GM13976 (cell line): ENCODE results near the gene CTNNA2.

Experiments
- DNase-seq: peaks from one replicate; pipeline ENCODE4 v3.0.0; 2012; ENCODE audit warnings: low spot score
- in situ Hi-C: fragments of 300-500 bp; cut with MboI; formaldehyde crosslinking; loops from one replicate; pipeline ENCODE4 v1.12.0; 2022; ENCODE audit warnings: low sequenced_read_pairs, mixed read lengths, inconsistent platforms; ENCODE audit not compliant: unreplicated experiment
- TF ChIP-seq, protein P1 (sequence below): IDR thresholded peaks from 2 replicates; pipeline ENCODE4 v1.5.1; 2012; ENCODE audit warnings: borderline replicate concordance, mild to moderate bottlenecking; ENCODE audit not compliant: insufficient read depth; ENCODE audit errors: extremely low read depth, missing control alignments, control extremely low read depth

Gene CTNNA2

DNA sequence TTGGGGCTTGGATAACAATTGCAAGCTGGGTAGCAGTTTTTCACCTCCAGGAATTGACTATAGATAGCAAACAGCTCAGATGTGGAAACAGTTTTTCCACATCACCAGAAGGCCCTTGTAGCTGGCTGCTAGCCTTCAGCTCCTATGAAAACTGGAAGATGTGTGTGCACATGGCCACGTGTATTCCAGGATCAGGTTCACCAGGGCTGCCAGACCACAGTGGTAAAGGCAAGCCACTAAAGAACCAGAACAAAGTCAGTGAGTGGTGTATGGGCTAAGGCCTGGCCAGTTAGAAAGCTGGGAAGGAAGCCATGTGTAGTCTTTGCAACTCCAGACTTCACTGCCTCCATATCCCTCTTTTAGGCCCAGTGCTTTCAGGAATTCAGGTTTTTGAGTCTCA is 778.8 kb downstream of the CTNNA2 start:
- in situ Hi-C loops = no loop called here
- no peak for DNase-seq
- TF ChIP-seq, protein P1, sequence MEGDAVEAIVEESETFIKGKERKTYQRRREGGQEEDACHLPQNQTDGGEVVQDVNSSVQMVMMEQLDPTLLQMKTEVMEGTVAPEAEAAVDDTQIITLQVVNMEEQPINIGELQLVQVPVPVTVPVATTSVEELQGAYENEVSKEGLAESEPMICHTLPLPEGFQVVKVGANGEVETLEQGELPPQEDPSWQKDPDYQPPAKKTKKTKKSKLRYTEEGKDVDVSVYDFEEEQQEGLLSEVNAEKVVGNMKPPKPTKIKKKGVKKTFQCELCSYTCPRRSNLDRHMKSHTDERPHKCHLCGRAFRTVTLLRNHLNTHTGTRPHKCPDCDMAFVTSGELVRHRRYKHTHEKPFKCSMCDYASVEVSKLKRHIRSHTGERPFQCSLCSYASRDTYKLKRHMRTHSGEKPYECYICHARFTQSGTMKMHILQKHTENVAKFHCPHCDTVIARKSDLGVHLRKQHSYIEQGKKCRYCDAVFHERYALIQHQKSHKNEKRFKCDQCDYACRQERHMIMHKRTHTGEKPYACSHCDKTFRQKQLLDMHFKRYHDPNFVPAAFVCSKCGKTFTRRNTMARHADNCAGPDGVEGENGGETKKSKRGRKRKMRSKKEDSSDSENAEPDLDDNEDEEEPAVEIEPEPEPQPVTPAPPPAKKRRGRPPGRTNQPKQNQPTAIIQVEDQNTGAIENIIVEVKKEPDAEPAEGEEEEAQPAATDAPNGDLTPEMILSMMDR = no peak

DNA sequence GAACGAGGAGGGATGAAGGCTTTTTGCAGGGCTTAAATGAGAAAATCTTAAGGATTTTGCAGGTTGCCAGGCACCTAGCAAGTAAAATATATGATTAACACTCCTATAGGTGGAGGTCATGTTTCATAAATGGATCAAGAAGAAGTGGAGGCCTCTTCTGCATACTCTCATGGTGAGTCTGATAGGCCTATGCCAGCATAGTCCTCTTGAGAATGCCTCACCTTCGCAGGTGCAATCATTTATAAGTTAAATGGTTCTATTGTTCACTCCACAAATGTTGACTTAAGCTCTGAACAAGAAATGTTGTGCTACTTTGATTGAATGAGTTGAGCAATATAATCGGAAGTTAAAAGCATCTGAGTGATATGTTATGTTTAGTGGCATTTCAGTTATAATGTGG is 779.6 kb downstream of the CTNNA2 start:
- DNase-seq = no peak
- in situ Hi-C loops = no loop called here
- TF ChIP-seq, protein P1 = no peak

DNA sequence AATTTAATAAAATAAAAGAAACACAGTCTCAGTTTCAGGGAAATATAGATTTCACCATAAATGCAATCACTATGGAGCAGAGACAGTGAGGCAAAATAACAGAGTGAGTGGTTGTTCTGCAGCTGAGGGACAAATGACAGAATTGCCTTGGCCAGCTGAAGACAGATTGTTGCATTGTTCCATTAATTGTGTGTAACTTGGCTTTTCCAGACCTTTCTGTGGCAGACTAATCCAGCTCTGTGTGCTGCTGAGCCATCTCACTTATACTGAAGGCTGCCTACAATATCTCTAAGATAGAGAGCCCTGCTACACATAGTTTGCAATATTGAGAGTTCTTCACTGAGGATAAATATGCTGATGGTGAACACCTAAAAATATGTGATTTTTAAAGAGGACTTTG is 780.2 kb downstream of the CTNNA2 start:
- in situ Hi-C loops = no loop called here
- TF ChIP-seq, protein P1 = no peak
- DNase-seq = no peak

- TF ChIP-seq, protein P1 = no peak
- in situ Hi-C loops = no loop called here
Measured at GRCh38 chr2:80298954-80299353, 786.1 kb downstream of the CTNNA2 start.

GRCh38 chr2:80299661-80300060 is 786.8 kb downstream of the CTNNA2 start:
- no peak for DNase-seq
- TF ChIP-seq, protein P1 = no peak
- in situ Hi-C loops = no loop called here

More at GRCh38 chr2:80298954-80299353, 786.1 kb downstream of the CTNNA2 start:
- no peak for DNase-seq

DNA sequence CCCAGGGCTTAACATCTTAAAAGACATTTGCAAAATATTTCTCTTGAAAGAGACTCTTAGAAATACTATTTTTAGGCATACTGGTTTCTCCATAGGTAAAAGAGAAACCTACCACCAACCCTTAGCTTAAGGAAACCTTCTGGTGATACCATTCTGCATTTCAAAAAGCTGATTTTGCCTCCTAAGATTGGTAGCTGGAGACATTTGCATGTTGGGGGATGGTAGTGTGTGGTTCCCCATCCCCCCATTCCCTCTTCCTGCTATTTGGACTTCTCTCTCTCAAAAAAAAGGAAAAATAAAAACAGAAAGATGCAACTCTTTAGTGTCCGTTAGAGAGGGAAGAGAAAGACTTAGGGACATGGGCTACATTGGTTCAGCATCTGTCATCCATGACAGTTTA is 787.5 kb downstream of the CTNNA2 start:
- no peak for DNase-seq
- TF ChIP-seq, protein P1 = no peak
- in situ Hi-C loops = no loop called here

- DNase-seq = no peak
Measured at GRCh38 chr2:80300954-80301353, 788.1 kb downstream of the CTNNA2 start.

More at GRCh38 chr2:80300954-80301353, 788.1 kb downstream of the CTNNA2 start:
- TF ChIP-seq, protein P1 = no peak
- in situ Hi-C loops = no loop called here
